Measurements from ENCODE around the gene ZBTB33.

GRCh38 chrX:120262859-120263708 is 12.5 kb downstream of the ZBTB33 start:
- TF ChIP-seq ARNTL (CRISPR knock-in tag; IDR thresholded peaks at IDR 0.05) (no peak), RFX5 (IDR thresholded peaks at IDR 0.05; ENCODE audit: low read depth, low read length) (no peak), CTCF (CRISPR knock-in tag; IDR thresholded peaks at IDR 0.05) (no peak), ETS1 (CRISPR knock-in tag; IDR thresholded peaks at IDR 0.05) (no peak), FOXM1 (CRISPR knock-in tag; IDR thresholded peaks at IDR 0.05) (no peak), KDM5A (IDR thresholded peaks at IDR 0.05; ENCODE audit: borderline replicate concordance, low read length) (no peak), TBL1XR1 (IDR thresholded peaks at IDR 0.05; ENCODE audit: borderline replicate concordance, low read length, partially characterized antibody) (no peak), ZIK1 (CRISPR knock-in tag; IDR thresholded peaks at IDR 0.05; ENCODE audit: borderline replicate concordance, low read depth) (no peak), TOE1 (CRISPR knock-in tag; IDR thresholded peaks at IDR 0.05) (no peak)
- TF ChIP-seq, protein P1, sequence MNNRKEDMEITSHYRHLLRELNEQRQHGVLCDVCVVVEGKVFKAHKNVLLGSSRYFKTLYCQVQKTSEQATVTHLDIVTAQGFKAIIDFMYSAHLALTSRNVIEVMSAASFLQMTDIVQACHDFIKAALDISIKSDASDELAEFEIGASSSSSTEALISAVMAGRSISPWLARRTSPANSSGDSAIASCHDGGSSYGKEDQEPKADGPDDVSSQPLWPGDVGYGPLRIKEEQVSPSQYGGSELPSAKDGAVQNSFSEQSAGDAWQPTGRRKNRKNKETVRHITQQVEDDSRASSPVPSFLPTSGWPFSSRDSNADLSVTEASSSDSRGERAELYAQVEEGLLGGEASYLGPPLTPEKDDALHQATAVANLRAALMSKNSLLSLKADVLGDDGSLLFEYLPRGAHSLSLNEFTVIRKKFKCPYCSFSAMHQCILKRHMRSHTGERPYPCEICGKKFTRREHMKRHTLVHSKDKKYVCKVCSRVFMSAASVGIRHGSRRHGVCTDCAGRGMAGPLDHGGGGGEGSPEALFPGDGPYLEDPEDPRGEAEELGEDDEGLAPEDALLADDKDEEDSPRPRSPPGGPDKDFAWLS (CRISPR knock-in tag; IDR thresholded peaks at IDR 0.05; ENCODE audit: borderline replicate concordance): no peak

Measured in HepG2 (cell line).